ENCODE measurements around the gene NEK7.

The NEK7 gene

GRCh38 chr1:198141668-198142351 is 15.0 kb upstream of the NEK7 start:
- DNase-seq (ENCODE audit: low read depth): no peak
- H3K4me3 ChIP-seq (ENCODE audit: low read depth, low read length): no peak overlapping the region

- H3K4me3 ChIP-seq (ENCODE audit: low read depth, low read length): no peak overlapping the region
- no peak for DNase-seq (ENCODE audit: low read depth)
Measured at GRCh38 chr1:198143797-198144196, 13.0 kb upstream of the NEK7 start.

DNA sequence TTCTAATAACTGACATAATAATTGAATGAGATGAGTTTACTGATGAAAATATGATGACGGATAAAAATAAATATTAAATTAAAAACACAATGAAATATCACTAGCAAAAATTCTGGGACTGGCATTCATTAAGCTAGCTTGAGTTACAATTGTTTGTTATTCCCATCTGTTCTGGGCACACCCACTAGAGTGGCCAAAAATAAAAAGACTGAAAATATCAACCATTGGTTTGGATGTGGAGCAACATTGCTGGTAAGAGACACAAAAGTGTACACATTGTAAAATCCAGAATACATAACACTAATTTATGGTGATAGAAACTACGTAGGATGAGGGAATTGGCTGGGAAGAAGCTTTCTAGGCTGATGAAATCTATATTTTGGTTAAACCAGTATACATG is 9.6 kb upstream of the NEK7 start:
- H3K4me3 ChIP-seq (ENCODE audit: low read depth, low read length): no peak overlapping the region
- no peak for DNase-seq (ENCODE audit: low read depth)

GRCh38 chr1:198150369-198150768 is 6.4 kb upstream of the NEK7 start:
- H3K4me3 ChIP-seq (ENCODE audit: low read depth, low read length): no peak overlapping the region
- no peak for DNase-seq (ENCODE audit: low read depth)

GRCh38 chr1:198151688-198152087 is 5.1 kb upstream of the NEK7 start:
- no peak overlapping the region for H3K4me3 ChIP-seq (ENCODE audit: low read depth, low read length)
- no peak for DNase-seq (ENCODE audit: low read depth)

DNA sequence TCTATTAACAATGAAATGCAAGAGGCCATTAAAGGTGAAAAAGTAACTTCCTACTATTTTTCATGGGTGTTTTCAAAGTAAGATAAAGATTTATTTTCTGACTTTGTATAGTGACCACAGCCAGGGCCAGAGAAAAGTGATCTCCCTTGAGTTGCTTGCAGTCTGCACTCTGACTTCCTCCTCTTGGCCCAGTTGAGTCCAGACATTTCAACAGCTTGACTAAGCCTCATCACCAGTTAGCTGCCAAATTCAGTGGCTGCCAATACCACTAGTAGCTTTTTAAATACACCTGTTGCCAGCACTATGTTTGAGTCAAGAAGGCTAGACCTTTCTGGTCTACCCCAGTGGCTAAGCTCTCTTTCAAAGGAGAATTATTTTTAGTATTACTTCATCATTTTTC is 3.7 kb upstream of the NEK7 start:
- DNase-seq (ENCODE audit: low read depth): no peak

GRCh38 chr1:198153804-198154203 is 3.0 kb upstream of the NEK7 start:
- no peak overlapping the region for H3K4me3 ChIP-seq (ENCODE audit: low read depth, low read length)
- no peak for DNase-seq (ENCODE audit: low read depth)

More for the DNA sequence above, 3.7 kb upstream of the NEK7 start:
- H3K4me3 ChIP-seq (ENCODE audit: low read depth, low read length): no peak overlapping the region

DNA sequence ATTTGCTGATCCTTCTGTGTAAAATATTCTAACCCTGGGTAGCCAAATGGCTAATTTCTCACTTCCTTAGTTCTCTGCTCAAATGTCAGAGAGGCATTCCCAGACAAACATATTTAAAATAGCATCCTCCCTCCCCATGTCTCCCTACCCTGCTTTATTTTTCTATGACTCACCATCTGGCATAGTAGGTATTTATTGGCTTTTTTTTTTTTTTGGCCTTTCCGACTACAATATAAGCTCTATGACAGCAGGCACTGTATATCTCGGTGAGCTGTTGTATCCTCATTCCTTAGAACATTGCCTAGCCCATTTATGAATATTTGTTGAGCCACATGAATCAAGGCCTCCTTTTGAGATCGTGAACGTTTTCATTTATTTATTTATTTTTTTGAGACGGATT is 1.5 kb upstream of the NEK7 start:
- H3K4me3 ChIP-seq (ENCODE audit: low read depth, low read length): no peak overlapping the region

DNA sequence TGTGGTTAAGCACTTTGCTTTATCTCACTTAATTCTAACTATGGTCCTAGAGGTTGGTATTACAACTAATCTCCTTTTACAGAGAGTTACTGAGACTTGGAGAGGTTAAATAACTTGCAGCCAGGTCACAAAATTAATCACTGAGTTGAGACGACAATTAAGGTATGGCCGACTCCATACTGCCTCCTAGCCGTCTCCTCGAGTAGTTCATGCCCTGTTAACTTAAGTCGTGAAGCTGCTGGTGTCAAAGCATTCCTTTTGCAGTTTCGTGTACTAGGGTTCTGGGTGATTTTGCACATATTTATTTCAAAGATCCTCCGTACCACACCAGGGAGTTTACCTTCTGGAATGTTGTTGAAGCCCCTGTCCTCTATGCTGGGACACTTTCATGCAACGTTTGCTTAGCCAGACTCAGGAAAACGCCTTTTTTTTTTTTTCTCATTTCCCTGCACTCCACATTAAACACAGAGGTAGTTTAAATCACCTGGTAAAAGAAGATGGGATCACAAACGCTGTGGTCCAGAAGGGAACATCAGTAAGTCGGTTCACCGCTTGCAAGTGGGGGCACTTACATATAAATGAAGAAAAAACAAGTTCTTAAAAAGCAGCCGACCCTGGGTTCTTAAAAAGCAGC is 570 bp upstream of the NEK7 start:
- DNase-seq (ENCODE audit: low read depth): no peak
- peak overlapping the region; percentile 91 for H3K4me3 ChIP-seq (ENCODE audit: low read depth, low read length)

More for the DNA sequence above, 1.5 kb upstream of the NEK7 start:
- no peak for DNase-seq (ENCODE audit: low read depth)

DNA sequence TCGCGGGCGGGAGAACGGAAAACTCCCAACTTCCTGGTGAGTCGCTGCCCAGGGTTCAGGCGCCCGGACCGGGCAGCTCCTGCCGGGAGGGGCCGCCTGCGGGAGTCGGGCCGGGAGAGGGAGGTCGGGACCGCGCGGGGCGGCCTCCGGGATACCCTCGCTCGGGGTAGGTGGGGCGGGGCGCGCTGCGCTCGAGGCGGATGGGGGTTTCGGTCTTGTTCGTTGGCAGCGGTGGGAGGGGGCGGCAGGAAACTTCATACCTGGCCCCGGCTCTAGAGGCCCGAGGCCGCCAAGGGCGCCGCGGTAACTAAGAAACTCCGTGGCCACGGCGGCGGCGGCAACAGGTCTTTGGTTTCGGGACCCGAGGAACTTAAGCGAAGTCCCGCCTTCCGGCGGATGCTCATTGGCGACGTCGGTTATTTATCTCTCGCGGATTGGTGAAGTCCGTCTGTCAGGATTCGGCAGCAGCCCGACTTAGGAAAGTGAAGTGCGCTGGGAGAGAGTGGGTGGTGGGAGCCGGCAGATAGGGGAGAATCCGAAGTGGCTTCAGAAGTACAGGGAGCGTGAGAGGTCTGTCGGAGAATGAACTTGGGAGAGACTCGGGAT is 546 bp downstream of the NEK7 start:
- peak; percentile 88 for DNase-seq (ENCODE audit: low read depth)
- peak overlapping the region; percentile 91 for H3K4me3 ChIP-seq (ENCODE audit: low read depth, low read length)

GRCh38 chr1:198157847-198158725 is 1.3 kb downstream of the NEK7 start:
- peak overlapping the region; percentile 91 for H3K4me3 ChIP-seq (ENCODE audit: low read depth, low read length)
- DNase-seq (ENCODE audit: low read depth): no peak

DNA sequence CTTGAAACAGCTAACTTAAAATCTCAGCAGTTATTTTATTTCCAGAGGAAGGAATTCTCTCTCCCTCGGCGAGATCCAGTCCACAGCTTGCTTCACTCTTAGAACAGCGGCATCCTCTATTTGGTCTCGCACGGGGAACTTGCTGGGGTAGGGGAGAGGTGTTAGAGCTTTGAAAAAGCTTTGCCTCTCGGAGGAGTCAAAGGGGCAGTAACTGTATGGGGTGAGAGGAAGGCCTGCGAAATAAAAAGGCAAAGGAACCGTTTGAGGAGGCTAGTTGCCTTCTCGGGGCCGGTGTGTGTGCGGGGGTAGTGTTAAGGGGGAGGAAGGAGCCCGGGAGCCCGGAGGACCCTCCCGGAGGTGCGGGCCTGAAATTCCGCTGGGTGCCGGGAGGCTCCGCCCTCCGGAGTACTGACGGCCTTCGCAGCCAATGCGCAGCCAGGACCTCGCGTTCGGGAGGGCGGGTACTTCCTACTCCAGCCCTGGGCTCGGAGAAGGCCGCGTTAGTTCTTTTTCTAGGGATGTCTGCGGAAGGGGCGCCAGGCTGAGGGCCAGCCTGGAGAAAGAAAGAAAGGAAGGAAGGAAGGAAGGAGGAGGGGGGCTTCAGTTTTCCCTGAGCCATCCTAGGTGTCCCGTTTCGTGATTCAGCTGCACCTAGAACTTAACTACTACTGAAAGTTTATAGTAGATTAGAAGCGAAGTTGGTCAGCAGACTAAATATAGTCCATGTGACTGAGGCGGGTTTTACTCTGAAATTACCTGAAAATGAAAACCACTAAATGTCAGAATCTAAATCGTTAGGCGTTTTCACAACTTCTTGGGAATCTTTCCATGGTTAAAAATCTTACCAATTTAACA is 2.2 kb downstream of the NEK7 start:
- peak overlapping the region; percentile 91 for H3K4me3 ChIP-seq (ENCODE audit: low read depth, low read length)
- DNase-seq (ENCODE audit: low read depth): no peak

DNA sequence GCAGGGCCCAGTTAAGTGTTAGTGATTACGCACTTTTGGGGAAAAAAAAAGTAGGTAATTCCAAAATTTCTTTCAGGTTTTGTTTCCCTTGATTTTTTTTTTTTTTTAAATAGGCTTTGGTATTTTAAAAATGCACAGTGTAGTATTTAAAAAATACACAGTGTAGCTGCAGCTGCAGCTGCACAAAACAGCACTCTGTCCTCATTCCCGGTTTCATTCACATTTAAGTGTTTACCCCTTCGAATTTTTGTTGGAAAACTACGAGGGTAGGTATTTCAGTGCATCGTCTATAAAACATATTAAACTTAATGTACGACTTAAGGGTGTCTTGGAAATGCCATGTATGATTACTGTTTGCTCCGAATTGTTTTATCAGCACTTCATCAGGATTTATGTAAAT is 3.4 kb downstream of the NEK7 start:
- H3K4me3 ChIP-seq (ENCODE audit: low read depth, low read length): no peak overlapping the region
- DNase-seq (ENCODE audit: low read depth): no peak

DNA sequence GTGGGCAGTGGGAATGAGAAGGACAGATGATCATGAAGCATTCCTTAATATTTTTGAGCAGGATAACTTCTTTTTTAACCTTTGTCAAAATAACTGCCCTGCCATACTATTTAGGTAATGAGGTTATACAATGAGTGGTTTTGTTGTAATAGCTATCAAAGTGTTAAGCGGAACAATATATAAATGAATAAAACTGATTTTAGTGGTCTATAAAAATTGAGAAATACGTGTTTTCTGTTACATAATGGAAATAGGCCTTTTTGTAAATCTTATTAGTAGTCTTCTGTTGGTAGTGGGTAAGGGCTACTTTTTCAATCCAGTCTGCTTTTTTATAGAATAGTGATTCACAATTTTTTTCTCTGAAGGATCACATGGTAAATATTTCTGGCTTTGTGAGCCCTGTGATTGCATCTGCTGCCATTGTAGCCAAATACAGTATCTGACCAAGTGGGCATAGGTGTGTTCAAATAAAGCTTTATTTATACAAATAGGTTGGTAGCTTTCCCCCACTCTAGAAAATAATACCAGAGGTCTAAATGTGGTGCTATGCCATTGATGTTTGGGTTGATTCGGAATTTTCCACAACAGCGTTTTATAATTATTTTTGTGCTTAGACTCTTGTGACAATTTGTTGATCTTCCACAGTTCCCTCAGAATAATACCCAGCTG is 4.3 kb downstream of the NEK7 start:
- DNase-seq (ENCODE audit: low read depth): no peak
- no peak overlapping the region for H3K4me3 ChIP-seq (ENCODE audit: low read depth, low read length)

DNA sequence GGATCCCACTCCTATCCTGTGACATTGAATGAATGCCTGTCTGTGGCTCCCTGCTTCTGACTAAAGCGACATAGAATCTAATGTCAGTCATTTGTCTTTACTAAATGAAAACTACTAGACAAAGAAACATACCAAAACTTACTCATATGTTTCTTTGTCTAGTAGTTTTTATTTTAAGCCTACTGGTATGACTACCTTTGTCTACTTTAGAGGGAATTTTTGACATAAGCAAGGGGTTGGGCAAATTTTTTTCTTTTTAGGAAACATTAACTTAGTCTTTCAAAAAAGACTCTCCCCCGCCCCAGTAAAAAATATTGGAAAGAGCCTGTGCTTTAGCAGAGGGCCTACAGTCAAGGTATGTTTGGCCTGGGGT is 4.9 kb downstream of the NEK7 start:
- H3K4me3 ChIP-seq (ENCODE audit: low read depth, low read length): no peak overlapping the region
- DNase-seq (ENCODE audit: low read depth): no peak

GRCh38 chr1:198162091-198162767 is 5.4 kb downstream of the NEK7 start:
- H3K4me3 ChIP-seq (ENCODE audit: low read depth, low read length): no peak overlapping the region
- DNase-seq (ENCODE audit: low read depth): no peak

GRCh38 chr1:198165927-198166647 is 9.3 kb downstream of the NEK7 start:
- DNase-seq (ENCODE audit: low read depth): no peak
- no peak overlapping the region for H3K4me3 ChIP-seq (ENCODE audit: low read depth, low read length)

GRCh38 chr1:198166900-198167299 is 10.1 kb downstream of the NEK7 start:
- no peak overlapping the region for H3K4me3 ChIP-seq (ENCODE audit: low read depth, low read length)
- DNase-seq (ENCODE audit: low read depth): no peak
